GF-D8 (cell line): ENCODE results near the gene DICER1.

Experiments used
- DNase-seq: peaks from one replicate; lab custom pipeline; 2025; lab: John Stamatoyannopoulos, UW

DICER1 gene

GRCh38 chr14:95122621-95122945 lies 34.7 kb downstream of the DICER1 start:
- DNase-seq: no peak

- DNase-seq: no peak
These were observed 35.3 kb downstream of the DICER1 start for GRCh38 chr14:95121911-95122620.

DNA sequence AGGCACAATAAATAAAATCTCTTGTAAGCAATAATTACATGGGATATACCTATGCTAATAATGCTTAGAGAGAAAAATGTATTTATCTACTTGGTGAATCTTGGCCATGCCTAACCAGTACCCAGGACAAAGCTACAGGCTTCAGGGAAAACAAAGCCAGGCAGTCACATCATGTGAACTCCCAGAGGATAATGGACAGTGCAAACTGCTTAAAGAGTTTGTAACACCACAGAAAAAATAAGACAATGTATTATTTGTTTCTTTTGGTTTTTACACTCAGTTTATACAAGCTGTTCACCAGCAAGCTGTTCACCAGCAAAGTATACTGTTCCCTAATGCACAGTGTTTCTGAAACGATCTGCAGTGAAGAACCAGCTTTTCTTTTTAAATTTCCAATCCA lies 38.0 kb downstream of the DICER1 start:
- no peak for DNase-seq

GRCh38 chr14:95117937-95118721 lies 39.2 kb downstream of the DICER1 start:
- DNase-seq: no peak

DNA sequence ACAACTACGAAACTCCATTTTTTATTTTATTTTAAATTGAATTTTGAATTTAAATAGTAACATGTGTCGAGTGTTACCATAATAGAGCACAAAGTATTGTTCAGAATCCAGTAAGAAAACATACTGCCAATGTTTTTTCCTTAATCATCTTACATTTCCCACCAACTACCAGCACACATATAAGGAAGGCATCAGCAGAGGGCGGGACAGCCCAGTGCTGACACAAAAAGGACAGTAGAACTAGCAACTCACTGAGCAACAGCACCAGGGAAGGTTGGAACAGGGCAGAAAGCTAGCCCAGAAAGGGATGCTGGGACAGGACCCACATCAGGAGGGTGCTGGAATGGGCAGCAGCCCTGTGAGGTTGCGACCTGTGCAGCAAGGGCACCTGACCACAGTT lies 43.9 kb downstream of the DICER1 start:
- no peak for DNase-seq

DNA sequence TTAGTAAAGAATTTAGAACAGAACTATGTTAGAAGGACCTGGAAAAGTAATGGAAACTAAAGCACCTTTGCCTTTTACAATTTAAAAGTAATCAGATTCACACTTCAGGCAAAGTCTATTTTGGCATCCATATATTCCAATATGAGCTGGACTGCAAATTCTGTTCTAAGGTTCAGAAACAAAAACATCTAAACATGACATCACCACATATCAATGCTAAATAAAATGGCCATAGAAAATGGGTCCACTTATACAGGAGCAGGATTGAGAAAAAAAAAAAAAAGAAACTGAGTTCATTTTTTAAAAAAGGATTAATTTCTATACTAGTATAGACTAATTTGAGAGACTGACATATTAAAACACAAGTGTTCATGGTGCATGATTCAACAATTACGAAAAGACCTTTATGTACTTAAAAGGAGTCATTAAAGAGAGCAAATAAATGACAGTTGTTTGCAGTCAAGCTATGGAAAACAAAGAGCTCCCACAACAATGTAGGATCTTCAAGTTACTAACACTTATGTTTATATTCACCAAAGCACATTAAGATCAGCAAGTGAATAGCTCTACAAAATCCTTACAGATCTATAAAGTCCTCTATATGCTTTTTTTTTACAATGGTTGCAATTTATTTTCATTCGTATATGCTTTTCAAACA lies 45.7 kb downstream of the DICER1 start:
- DNase-seq: no peak

DNA sequence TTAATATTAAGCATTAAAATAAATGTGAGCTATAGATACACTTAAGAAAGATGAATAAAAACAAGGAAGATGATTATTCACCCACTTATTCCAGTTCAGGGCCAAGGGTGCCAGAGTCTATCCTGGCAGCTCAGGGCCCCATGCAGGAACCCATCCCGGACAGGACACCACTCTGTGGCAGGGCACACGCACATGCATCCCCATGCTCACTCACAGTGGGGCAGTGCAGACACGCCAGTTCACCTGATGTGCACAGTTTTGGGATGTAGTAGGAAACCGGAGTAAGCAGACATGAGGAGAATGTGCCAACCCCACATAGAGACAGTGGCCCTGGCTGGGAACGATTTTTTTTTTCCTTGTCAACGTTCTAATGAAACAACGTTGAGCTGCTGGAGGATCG lies 47.2 kb downstream of the DICER1 start:
- no peak for DNase-seq

DNA sequence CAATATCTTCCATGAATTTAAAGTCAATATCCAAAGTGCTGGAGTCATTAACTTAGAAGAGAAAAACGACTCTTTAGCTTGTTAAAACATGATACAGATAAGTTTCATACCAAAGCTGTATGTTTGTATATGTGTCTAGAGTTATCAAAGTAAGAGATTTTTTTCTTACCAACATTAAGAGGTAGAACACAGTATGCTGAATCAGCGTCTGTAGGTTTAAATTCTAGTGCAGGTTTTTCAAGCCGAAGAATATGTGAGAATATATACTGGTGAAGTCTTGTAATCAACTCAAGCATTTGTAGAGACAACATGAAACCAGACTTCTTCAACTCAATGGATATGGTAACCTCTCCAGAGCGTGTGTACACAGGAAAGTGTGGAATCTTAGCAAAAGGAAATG lies 49.6 kb downstream of the DICER1 start:
- DNase-seq: no peak

DNA sequence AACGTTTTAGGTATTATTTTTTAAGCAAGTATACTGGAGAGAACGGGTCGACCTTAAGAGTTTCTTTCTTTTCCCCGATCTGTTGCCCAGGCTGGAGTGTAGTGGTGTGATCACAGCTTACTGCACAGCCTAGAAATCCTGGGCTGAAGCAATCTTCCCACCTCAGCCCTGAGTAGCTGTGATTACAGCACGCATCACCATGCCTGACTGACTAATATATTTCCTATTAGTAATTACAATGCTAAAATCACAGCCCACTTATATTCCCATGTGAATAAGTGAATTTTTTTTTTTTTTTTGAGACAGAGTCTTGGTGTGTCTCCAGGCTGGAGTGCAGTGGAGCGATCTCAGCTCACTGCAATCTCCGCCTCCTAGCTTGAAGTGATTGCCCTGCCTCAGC lies 50.4 kb downstream of the DICER1 start:
- no peak for DNase-seq

DNA sequence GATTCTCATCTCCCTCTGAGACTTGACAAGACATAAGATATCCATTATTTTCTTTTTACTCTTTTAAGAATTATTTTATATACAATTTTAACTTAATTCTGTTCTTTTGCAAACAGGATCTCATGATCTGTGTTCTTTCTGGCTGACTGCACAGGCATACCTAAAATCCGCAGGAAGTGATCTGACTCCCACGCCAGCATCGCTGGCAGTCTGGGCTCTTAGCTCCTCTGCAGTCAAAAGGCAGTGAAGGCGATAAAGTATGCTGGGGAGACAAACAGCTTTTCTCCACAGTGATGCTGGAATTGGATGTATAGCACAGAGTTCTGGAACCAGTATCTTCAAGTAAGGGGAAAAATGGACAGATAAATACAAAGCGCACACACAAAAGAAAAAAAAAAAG lies 52.4 kb downstream of the DICER1 start:
- DNase-seq: no peak

GRCh38 chr14:95102680-95103044 lies 54.7 kb downstream of the DICER1 start:
- DNase-seq: no peak

DNA sequence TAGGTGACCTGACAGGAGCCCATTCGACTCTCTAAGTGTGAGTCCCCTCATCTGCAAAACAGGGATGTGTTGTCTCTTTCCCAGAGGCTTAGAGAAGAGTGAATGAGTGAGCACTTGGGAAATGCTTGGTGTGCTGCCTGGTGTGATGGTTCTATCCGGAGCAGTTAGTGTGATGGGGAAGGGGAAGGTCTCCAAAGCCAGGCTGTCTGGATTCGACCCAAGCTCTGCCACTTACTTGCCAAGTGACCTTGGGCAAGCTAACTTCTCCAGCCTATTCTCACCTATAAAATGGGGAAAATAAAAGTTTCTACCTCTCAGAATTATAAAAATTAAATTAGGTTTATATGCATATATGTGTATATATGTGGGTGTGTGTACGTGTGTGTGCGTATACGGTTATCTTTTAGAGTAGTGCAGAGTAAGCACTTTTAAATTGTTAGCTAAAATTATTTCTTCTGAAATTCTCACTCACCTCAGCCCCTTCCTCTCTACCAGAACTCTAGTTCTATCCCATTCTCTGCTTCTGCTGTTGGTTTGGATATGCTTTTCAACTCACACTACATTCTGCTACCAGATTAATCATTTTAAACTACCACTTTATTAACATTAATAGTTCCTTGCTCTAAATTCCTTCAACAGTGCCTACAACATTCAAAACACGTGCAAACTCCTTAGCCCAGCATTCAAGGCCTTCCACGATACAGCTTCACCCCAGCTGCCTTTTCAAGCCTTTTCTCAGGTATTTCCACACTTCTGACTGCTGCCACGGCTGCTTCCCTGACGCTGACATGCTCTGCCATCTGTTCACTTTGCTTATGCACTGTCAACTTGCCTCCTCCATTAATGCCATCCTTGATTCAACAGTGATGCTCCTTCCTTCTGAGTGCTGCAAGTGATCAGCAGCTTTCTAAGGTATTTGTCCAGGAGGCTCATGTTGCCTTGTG lies 55.3 kb downstream of the DICER1 start:
- no peak for DNase-seq

GRCh38 chr14:95098984-95099599 lies 58.2 kb downstream of the DICER1 start:
- DNase-seq: no peak

DNA sequence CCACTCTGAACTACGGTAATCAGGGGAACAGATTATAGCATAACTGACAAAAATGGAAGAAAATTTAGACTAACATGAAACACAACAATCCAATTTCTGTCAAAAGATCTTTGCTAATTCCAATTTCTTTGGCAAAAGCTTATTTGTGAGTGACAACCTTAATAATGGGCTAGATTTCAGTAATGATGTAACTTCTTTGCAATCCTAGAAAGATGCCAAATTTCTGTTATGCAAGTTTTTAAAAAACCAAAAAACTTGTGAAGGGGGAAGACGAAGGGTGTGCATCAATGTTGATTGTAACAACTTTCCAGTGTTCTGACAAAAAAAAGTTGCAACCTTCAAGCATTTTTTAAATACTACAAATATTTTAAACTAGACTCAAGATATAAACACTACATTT lies 59.9 kb downstream of the DICER1 start:
- no peak for DNase-seq

- no peak for DNase-seq
These were observed 60.9 kb downstream of the DICER1 start for GRCh38 chr14:95096476-95096875.

- DNase-seq: no peak
These were observed 61.3 kb downstream of the DICER1 start for GRCh38 chr14:95095996-95096395.

- no peak for DNase-seq
These were observed 64.6 kb downstream of the DICER1 start for GRCh38 chr14:95092723-95093122.

DNA sequence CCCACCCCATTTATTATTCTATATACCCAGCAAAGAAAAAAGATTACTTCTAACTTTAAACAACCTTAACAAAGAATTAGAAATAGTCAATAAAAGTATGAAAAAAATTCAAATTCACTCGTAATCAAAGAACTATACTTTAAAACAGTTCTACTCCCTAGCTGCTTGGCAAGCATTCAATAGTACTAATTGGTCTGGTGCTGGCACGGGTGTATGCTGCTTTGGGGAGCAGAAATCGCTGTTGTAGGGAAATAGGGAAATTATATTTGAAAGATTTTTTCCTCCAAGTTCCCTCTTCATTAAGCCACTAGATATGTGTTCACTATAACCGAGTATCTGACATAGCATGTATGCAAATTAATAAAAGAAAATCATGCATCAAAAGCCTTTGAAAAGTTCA lies 65.7 kb downstream of the DICER1 start:
- DNase-seq: no peak

DNA sequence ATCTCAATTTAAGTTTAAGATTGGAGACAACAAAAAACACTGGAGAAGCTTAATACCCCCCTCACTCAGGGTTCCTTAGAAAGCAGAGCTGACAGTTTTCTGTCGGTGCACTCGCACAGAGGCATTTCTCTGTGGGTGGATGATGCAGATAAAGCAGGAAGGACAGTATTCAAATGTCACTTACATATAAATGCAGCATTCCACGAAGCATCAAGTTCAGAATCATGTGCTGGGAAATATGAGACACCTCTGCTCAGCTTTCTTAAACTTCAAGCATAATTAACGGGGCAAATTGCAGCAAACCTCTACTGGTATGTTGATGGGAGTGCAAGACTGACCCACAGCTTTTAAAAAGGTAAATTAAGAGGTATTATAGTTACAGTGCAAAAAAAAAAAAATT lies 68.7 kb downstream of the DICER1 start:
- DNase-seq: no peak

DNA sequence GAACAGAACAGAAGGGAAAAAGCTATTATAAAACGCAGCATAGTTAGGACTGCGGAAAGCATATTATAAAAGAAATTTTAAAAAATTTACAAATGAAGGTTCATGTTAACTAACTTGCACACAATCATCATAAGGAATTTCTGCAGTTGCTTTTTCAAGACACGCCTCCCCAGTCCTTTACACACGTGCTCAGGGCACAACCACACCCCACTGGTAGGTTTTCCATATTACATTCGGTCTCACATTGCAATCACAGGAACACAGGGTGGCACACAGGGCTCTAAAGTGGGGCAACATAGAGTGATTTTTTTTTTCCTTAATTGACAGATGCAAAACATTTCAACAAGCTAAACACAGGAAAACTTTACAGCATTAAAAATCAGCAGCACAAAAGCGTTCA lies 69.7 kb downstream of the DICER1 start:
- DNase-seq: no peak

DNA sequence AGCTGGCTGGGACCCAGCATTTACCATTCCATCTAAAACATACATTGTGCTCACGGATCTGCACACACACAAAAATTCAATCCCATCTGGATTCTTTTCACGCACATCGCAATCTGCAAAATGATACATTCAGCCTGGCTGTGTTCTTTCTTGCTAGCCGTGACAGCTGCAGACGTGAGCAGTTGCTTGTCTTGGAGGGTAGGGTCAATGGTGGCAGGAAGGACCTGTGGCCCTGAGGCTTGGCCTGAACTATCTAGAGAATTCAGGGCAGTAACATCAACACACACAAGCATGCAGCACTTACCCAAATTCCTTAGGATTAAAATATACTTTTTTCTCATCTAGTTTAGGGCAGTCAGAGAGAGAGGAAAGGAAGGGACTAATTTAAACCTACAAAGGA lies 72.0 kb downstream of the DICER1 start:
- DNase-seq: no peak

GRCh38 chr14:95078867-95079266 lies 78.5 kb downstream of the DICER1 start:
- no peak for DNase-seq
